ENCODE data around the gene MAD1L1. TPM values are rescaled to one million over a fixed set of nuclear protein-coding genes. Genes with fewer than 3 reads are reported as not detected.

The MAD1L1 gene
- total and polyA plus RNA-seq, 3 donors from 2014 or later = 63.1 to 149 (median 94.6) TPM

GRCh38 chr7:1924258-1924817, 308.4 kb downstream of the MAD1L1 start:
- no peaks in the 10 kb centered on the region for H3K9me3 ChIP-seq
- no peak for DNase-seq
- no peaks in the 10 kb centered on the region for H3K27me3 ChIP-seq
- no peak for TF ChIP-seq POLR2A (IDR thresholded peaks at IDR 0.05)
- WGBS, 2 donors = 80 to 83% methylated on average over 10 of the region's 10 CpGs
- H3K27ac ChIP-seq = no peak overlapping the region
- intact Hi-C loops (cut with DNase I; ENCODE audit: low total_unique reads) = no loop called here
- H3K36me3 ChIP-seq (ENCODE audit: low read depth, missing control alignments) = no peaks in the 10 kb centered on the region
- peaks cover 4% of the 10 kb centered on the region for H3K4me1 ChIP-seq
- no peak overlapping the region for H3K4me3 ChIP-seq

DNA sequence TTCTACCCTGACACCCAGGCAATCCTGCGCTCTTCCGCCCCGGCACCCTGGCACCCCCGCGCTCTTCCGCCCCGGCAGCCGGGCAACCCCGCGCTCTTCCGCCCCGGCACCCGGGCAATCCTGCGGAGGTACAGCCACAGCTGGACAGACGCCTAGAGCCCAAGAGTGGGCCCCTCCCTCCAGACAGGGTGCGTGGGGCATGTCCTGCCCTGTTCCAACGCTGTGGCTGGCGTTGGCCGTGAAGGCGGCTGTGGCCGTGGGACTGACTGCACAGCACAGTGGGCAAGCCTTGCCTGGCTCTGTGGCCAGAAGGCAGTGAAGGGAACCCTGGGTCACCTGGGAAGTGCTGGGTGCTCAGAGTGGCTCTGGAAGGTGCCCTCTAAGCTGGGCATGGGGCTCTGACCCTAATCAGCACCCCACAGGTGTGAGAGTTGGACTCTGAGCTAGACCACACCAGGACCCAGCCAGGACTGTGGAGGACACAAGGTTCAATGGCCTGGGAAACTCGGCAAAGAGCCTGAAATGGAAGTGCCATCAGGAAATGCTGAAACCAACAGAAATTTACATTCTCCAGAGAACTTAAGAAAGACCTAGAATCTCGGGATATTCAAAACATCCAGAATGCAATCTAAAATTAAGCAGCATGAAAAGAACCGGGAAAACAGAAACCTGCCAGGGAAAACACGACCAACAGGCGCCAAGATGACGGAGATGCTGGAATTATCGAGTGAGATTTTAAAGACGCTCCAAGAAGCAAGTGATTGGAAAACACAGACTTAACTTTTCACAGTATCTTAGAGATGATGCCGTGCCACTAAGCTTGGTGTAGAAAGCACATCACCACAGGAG, 309.1 kb downstream of the MAD1L1 start:
- no peaks in the 10 kb centered on the region for H3K27me3 ChIP-seq
- TF ChIP-seq POLR2A (IDR thresholded peaks at IDR 0.05) = no peak
- TF ChIP-seq, protein P1, sequence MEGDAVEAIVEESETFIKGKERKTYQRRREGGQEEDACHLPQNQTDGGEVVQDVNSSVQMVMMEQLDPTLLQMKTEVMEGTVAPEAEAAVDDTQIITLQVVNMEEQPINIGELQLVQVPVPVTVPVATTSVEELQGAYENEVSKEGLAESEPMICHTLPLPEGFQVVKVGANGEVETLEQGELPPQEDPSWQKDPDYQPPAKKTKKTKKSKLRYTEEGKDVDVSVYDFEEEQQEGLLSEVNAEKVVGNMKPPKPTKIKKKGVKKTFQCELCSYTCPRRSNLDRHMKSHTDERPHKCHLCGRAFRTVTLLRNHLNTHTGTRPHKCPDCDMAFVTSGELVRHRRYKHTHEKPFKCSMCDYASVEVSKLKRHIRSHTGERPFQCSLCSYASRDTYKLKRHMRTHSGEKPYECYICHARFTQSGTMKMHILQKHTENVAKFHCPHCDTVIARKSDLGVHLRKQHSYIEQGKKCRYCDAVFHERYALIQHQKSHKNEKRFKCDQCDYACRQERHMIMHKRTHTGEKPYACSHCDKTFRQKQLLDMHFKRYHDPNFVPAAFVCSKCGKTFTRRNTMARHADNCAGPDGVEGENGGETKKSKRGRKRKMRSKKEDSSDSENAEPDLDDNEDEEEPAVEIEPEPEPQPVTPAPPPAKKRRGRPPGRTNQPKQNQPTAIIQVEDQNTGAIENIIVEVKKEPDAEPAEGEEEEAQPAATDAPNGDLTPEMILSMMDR (IDR thresholded peaks at IDR 0.05) = no peak
- intact Hi-C loops (cut with DNase I; ENCODE audit: low total_unique reads) = no loop called here
- H3K36me3 ChIP-seq (ENCODE audit: low read depth, missing control alignments) = no peaks in the 10 kb centered on the region
- WGBS, 2 donors = 95 to 98% methylated on average over 24 to 30 of the region's 30 CpGs
- H3K4me1 ChIP-seq = peaks cover 5% of the 10 kb centered on the region
- no peak for DNase-seq
- H3K9me3 ChIP-seq = no peaks in the 10 kb centered on the region
- no peak overlapping the region for H3K27ac ChIP-seq
- no peak overlapping the region for H3K4me3 ChIP-seq

GRCh38 chr7:1922870-1923236, 309.9 kb downstream of the MAD1L1 start:
- H3K36me3 ChIP-seq (ENCODE audit: low read depth, missing control alignments) = no peaks in the 10 kb centered on the region
- no peak overlapping the region for H3K4me3 ChIP-seq
- H3K27ac ChIP-seq = no peak overlapping the region
- no peaks in the 10 kb centered on the region for H3K9me3 ChIP-seq
- no peak for TF ChIP-seq POLR2A (IDR thresholded peaks at IDR 0.05)
- TF ChIP-seq, protein P1 (IDR thresholded peaks at IDR 0.05) = no peak
- H3K27me3 ChIP-seq = no peaks in the 10 kb centered on the region
- WGBS, 2 donors = 95 to 96% methylated on average over 6 to 7 of the region's 7 CpGs
- no peak for DNase-seq
- intact Hi-C loops (cut with DNase I; ENCODE audit: low total_unique reads) = no loop called here
- H3K4me1 ChIP-seq = peaks cover 5% of the 10 kb centered on the region

DNA sequence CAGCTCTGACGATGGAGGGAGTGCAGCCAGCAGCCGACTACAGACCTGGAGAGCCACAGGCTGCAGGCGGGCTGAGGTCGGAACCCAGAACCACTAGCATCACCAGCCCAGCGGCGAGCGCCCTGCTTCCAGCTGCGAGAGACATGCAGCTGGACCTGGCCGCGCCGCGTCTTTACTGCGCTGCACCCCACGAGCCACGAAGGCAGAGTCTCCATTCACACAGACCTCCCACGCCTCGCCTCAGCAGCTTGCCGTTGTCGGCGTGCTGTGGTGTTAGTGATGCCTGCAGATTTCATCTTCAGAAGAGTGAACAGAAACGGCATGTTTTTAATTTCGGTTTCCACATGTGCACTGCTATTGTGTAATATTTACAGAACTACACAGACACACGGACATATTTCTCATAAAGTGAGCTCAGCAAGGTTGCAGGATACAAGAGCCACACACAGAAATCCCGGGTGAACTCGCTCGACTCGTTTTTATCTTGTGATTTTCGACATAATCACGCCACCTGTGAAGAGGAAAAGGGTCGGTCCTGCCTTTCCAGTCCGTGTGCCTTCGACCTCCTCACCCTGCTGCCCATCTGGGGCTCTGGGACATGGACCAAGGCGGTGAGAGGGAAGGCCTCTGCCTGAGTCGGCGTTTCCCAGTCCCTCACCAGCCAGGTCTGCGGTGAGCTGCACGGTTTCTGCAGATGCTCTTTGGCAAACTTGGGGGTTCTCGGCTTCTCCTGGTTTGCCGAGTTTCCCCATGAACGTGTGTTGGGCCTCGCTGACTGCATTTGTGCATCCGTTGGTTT, 310.5 kb downstream of the MAD1L1 start:
- Histone ChIP-seq H3K36me3 (ENCODE audit: low read depth, missing control alignments) (no peaks in the 10 kb centered on the region), H3K27me3 (no peaks in the 10 kb centered on the region), H3K4me1 (peaks cover 5% of the 10 kb centered on the region), H3K9me3 (no peaks in the 10 kb centered on the region), H3K27ac (no peak overlapping the region), H3K4me3 (no peak overlapping the region)
- intact Hi-C loops (cut with DNase I; ENCODE audit: low total_unique reads) = no loop called here
- no peak for TF ChIP-seq POLR2A (IDR thresholded peaks at IDR 0.05)
- TF ChIP-seq, protein P1 (IDR thresholded peaks at IDR 0.05) = no peak
- WGBS, 2 donors = 91% methylated on average over 42 of the region's 42 CpGs
- no peak for DNase-seq

- 82 to 86% methylated on average over 16 of the region's 16 CpGs for whole genome bisulfite sequencing, 2 donors
- no peaks in the 10 kb centered on the region for H3K36me3 ChIP-seq (ENCODE audit: low read depth, missing control alignments)
- no peak overlapping the region for H3K4me3 ChIP-seq
- intact Hi-C loops (cut with DNase I; ENCODE audit: low total_unique reads) = no loop called here
- H3K27me3 ChIP-seq = no peaks in the 10 kb centered on the region
- DNase-seq = no peak
- peaks cover 5% of the 10 kb centered on the region for H3K4me1 ChIP-seq
- no peak overlapping the region for H3K27ac ChIP-seq
- TF ChIP-seq POLR2A (IDR thresholded peaks at IDR 0.05) = no peak
- TF ChIP-seq, protein P1 (IDR thresholded peaks at IDR 0.05) = no peak
- H3K9me3 ChIP-seq = no peaks in the 10 kb centered on the region
Observed at GRCh38 chr7:1920881-1921280, 311.9 kb downstream of the MAD1L1 start.
